Pulmonary artery endothelial cell (primary cell): Measurements from ENCODE around the gene TNRC18. TPM values are rescaled to one million over a fixed set of nuclear protein-coding genes. Genes with fewer than 3 reads are reported as not detected.

ENCODE experiments used
- DNase-seq: peaks from one replicate; pipeline ENCODE4 v3.0.0-alpha.2; 2011; ENCODE audit warnings: low read depth, low spot score
- total RNA-seq: library from RNA; depleted of rRNA; stranded (reverse); fragments of >200 nt; gene quantifications from 2 replicates; pipeline ENCODE4 v1.2.3, GENCODE V29; 2014

The TNRC18 gene
- total RNA-seq, 1 donor from 2014 or later = 20.8 TPM

DNA sequence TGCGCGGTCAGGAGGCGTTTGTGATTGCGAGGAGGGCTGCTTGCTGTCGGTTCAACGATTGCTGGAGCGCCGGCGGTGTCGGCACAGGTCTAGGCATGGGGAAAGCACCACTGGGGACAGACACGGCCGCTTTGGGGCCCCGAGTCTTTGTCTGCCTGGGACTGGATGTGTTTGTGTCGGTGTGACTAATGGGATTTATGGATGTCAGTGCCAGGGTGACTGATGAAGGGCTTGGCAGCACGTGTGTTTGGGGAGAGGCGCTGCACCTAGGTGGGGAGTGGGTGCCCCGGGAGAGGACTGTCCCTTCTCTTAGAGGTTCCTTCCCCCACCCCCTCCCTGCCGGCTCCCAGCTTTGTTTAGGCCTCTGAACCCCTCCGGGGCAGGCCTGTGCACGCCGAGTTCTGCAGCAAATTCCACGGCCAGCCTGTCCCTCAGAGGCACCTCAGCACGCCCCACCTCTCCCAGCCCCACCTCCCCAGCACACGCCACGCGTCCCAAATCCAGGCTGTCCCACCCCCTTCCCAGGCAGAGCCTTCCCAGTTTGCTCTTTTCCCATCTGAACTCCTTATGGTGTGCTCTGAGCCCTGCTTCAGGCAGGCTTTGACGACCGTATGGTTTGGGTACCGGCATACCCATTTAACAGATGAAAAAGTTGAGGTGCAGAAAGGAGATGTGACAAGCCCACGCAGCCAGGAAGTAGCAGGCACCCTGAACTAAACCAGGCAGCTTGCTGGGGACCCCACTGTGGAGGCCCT is 6.4 kb upstream of the TNRC18 start:
- DNase-seq = no peak

DNA sequence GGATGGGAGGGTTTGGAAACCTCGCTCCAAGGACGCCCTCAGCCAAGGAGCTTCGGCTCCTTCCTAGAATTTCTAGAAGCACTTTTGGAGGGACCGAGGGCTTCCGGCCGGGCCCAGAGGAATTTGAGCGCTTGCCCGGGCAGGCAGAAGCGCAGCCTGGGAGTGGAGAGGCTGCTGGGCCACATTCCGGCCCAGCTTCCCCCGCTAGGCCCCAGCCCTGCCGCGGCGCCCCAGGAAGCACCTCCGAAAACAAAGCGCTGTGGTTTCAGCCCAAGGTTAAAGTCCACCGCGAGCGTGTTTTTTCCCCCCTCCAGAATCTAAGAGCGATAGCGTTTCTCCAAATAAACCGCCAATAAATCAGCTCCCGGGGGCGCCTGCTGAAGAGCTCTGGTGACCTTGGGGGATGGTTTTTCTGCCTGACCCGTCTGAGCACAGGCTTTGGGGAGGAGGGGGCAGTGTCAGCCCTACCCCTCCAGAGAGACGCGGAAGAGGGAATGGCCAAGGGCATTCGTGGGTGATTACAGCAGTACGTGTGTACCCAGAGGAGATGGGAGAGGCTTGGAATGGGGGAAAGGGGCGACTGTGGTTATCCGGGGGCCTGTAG is 5.7 kb upstream of the TNRC18 start:
- DNase-seq = no peak

DNA sequence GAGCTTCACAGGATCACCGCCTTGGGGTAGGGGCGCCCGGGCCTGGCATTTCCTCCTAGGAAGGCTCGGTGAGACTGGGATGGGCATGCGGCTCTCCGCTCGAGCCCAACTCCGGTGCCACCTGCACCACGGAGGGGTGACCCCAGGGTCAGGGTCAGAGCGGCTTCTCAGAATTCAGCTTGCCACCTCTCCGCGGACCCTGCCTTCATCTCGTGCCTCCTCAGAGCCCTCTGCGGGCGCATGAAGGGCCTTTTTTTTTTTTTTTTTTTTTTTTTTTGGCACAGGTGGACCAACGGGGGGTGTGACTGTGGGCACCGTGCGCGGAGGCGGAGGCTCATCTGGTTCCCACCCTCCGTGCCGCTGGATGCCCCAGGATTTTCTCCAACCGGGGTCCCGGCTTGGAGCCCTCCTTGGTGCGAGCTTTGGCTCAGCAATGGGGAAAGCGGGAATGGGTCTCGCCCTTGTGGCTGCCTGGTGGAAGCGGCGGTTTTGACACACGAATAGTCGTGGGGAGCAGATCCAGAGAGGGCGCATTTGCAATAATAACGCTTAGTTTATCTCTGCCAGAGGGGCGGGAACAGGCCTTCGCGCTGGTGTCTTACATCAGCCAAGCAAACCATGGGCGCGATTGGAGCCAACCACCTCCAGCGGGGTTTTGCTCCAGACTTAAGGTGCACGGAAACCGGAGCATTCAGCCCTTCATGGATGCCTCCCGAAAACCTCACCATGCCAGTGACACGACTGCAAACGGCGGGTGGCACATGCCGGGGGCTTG is 5.0 kb upstream of the TNRC18 start:
- DNase-seq = no peak

DNA sequence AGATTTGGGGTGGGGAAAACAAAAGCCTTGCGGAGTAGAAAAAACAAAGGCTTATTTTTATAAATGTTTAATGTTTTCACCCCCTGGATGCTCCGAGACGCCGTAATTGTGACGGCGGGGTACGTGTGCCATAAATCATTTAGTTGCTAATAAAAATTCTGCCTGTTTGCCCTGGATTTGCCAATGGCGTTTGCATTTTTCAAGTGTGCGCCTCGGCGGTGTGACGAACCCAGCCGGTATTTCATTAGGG is 2.5 kb upstream of the TNRC18 start:
- DNase-seq = no peak

- DNase-seq = no peak
These were observed 2.0 kb upstream of the TNRC18 start for GRCh38 chr7:5425507-5426225.

DNA sequence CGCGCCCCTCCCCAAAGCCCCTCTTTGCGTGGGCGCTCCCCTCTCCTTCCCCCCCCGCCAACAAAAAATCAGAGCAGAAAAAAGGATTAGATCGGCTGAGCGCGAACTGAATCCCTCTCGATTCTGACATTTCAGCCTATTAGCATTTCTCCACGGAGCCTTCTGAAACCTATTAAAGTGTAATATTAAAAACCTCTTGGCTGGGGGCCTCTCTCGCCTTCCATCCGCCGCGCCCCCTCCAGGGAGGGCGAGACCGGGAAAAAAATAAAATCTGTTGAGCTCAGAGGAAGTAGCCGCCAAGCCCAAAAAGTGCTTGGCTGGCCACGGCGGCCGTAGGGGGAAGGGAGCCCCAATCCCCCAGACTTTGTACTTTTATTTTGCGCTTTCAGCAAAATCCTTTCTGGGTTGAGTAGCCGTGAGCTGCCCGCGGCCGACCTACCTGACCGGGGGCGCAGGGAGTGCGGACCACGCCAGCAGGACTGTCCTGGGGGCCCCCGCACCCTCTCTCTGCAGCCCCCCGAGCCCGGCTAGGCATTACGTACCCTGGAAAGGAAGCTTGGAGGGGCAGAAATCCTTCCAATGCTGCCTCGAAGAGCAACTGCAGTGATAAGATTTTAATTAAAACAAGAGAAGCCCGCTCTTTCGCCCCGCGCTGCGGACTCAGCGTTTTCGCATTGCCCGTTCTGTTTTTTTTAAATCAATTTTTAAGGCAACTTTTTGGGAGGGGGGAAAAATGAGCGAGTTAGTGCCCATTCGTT is 1.3 kb upstream of the TNRC18 start:
- DNase-seq = no peak

DNA sequence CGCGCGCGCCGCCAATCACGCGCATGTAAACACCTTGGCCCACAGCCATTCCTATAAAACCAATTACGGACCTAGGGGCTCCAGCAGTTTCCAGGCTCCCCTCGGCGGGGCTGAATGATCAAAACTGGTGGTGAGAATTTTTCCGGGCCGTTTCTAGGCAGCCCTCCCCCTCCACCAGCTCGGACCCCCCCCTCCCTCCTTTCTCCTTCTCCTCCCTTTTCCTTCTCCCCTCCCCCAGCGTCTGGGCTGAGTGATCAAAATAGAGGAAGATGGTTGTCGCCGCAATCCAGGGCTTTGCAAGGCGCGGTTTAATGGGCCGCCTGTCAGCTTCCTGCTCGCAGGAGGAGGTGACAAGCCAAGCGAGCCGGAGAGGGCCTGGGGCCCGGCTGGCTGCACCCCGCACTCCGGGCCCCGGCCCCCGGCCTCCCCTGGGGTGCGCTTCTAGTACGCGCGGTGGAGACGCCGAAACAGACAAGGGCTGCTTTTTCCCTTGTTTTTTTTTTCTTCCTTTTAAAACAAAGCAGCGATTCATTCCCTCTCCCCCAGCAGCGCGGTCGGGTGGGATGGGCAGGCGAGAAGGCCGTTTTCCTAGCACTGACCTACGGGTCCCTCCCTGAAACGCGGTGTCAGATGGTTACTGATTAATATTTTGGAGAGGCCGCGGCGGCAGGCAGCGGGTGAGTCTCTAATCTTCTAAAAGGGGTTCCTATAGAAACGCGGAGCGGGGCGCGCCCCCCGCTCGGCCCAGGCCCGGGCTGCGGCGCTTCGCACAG is 528 bp upstream of the TNRC18 start:
- DNase-seq = peak; percentile 97

DNA sequence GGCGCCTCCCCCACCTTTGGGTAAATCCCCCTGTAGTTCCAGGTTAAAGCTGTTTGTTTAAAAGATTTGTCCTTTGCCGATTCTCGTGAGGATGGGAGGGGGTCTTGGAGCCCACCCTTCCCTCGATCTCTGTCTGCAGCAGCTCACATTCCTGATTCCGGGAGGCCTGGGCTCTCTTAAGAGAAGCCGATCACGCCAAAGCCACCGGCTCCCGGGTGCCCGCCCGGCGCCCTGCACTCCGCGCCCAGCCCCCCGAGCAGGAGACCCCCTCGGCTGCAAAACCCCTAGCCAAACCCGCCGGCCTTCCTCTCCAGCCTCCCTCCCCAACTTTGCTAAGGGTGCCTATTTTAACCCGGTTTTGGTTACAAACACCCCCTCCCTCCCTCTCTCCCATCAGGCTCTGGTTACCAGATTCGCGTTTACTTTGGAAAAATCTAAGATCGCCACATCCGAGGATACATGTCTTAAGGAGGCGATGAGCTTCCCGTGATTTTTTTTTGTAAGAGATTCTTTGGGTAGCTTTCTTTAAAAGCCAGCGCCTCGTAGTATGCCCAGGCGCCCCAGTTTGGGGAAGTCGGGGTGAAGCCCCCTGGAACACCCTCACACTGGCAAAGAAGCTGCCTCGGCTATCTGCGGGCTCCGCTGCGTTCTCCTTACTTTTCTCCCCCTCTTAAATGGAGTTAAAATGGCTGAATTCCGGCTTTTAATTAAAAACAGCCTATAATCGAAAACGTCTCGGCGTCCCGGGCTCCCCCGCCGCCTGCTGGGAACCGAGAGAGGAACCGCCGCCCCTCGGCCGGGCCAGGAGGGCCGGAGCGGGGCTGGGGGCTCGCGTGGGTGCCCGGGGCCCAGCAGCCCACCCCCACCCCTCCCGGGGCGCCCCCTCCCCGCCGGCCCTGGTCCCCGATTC is 983 bp downstream of the TNRC18 start:
- DNase-seq = no peak

- no peak for DNase-seq
These were observed 1.8 kb downstream of the TNRC18 start for GRCh38 chr7:5421714-5422395.

GRCh38 chr7:5420881-5421713 is 2.5 kb downstream of the TNRC18 start:
- no peak for DNase-seq

DNA sequence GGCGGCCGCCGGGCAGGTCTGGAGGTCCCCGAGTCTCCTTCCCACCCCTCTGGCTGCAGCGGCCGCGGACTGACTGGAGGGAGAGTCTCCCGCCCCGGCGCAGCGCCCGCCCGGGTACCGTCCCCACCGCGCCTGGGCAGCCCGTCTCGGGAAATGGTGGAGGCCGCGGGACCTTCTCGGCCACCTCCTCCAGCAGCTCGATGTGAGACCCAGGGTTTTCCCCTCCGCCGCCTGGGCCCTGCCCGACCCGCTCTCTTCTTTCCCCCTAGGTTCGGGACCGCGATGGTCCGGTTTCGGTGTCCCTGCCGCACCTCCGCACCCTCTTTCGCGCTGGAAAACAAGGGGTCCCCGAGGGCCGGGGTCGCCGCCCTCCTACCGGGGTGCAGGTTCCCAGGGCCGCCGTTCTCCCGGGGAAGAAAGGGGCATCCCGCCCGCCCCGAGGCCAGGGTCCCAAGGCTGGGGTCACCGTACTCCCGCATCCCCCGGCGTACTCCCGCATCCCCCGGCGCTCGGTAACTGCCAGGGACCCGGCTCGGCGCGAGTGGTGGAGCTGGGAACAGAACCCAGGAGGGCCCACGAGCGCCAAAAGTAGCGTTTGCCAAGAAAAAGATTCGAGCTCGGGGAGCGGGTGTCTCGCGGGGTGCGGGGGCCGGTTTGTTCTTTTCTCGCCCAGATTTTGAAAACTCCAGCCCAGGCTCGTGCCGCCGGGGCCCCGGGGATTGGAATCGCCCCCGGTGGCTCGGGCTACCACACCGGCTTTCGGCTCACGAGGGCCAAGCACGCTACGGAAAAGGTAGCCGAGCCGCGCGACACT is 3.4 kb downstream of the TNRC18 start:
- no peak for DNase-seq

DNA sequence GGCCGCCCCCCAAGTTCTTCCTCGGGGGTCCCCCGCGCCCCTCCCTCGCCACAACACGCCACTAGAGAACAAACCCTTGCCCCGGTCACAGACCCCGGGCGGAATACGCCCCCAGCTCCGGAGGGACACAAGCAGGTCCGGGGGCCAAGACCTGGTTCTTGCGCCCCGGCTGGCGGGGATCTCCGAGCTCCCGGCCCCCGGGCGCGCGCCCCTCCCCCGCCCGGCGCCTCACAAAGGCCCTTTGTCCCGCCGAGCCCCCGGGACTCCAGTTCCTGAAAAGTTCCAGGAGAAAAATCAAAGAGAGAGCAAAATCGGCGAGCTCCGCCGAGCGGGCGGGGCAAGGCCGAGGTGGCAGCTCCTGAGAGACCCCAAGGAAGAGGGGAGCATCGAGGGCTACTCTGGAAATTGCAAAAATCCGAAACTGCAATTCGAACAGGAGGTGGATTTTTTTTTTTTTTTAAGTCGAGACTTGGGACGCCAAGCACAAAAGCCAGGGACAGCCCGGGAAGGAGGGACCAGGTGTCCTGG is 4.0 kb downstream of the TNRC18 start:
- DNase-seq = no peak

DNA sequence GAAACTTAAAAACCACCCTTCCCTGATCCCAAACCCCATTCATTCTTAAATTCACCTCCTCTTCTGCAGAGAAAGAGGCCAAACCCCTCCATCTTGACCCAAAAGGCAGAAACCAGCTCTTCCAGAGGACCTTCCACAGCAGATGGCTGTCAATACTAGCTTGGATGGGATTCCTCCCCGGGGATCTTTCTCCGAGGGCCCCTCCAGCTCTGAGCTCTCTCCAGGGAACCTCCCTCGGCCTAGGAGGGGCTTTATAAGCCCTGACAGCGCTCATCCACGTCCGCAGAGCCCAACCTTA is 5.4 kb downstream of the TNRC18 start:
- no peak for DNase-seq

DNA sequence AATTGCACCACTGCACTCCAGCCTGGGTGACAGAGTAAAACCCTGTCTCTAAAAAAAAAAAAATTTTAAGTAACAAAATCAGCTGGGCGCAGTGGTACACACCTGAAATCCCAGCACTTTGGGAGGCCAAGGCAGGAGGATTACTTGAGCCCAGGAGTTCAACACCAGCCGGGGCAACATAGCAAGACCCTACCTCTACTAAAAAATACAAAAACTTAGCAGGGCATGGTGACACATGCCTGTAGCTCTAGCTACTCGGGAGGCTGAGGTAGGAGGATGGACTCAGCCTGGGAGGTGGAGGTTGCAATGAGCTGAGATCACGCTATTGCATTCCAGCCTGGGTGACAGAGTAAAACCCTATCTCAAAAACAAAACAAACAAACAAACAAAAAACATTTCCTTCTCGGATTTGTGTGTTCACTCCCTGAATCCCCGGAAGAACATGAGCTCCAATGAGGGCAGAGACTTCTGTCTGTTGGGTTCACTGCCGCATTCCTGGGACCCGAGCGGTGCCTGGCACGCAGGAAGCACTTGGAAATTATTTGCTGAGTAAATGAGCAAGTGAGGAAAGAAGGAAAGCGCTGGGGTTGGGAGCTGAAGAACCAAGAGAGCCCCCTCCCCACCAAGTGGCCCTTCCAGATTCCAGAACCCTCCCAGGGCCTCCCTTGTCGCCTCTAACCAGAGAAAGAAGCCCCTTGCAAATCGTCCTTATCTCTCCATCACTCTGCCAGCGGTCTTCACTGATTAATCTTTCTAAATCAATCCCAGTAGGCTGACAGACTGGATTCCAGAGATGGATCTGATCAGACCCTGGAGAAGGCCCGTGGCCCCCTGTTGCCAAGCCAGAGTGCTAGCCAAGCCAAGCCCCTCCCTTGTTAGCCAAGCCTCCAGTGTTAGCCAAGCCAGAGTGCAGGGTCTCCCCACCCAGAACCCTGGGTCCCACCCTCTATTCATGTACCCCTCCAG is 6.2 kb downstream of the TNRC18 start:
- no peak for DNase-seq

- DNase-seq = no peak
These were observed 8.7 kb downstream of the TNRC18 start for GRCh38 chr7:5414916-5415315.

- DNase-seq = no peak
These were observed 10.2 kb downstream of the TNRC18 start for GRCh38 chr7:5413449-5413786.
